ENCODE measurements around the gene TMEM200B. TPM values are rescaled to one million over a fixed set of nuclear protein-coding genes. Genes with fewer than 3 reads are reported as not detected.

The TMEM200B gene
- total and polyA plus RNA-seq, 2 donors (not counting 1 experiment from before 2014, with no cell fraction given), result not detected

DNA sequence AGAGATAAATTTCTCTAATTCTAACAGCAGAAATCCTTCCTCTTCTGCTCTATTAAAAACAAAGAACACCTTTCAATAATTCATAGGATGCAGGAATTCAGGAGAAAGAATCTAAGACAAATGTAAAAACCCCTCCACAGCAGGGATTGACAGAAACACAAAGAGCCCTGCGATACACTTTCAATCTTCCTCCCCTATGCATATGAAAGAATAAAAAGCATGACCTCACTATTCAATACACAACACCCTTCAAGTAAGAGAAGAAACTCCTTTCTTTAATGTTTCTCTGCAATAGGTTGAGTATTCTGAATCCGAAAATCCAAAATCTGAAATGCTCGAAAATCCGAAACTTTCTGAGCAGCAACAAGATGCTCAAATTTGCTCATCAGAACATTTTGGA, 40.9 kb upstream of the TMEM200B start:
- DNase-seq, result no peak
- WGBS (ENCODE audit: insufficient coverage), result 100% methylated on average over 1 of the region's 4 CpGs
- no peaks in the 10 kb centered on the region for H3K9me3 Mint-ChIP-seq (ENCODE audit: insufficient read depth)
- H3K4me1 Mint-ChIP-seq, result peaks cover 18% of the 10 kb centered on the region
- intact Hi-C loops (cut with micrococcal nuclease), result no loop called here
- H4K20me1 ChIP-seq (ENCODE audit: control insufficient read depth, insufficient read depth, low read length, poor library complexity, severe bottlenecking), result peaks cover 92% of the 10 kb centered on the region
- H3K4me1 ChIP-seq (ENCODE audit: control insufficient read depth in 2 of 2, insufficient read depth in 2 of 2, low read length in 2 of 2), result peaks cover 0 to under 1% of the 10 kb centered on the region in 2 donors
- no peak overlapping the region for H3K4me3 ChIP-seq (ENCODE audit: control extremely low read depth in 1 of 5, extremely low read depth in 1 of 5, insufficient read depth in 1 of 5, low read depth in 2 of 5, low read length in 4 of 5)
- no peak overlapping the region for H3K27ac Mint-ChIP-seq
- H3K79me2 ChIP-seq (ENCODE audit: control insufficient read depth, insufficient read depth, low read length), result peaks cover 86% of the 10 kb centered on the region
- H3K27me3 Mint-ChIP-seq, result no peaks in the 10 kb centered on the region
- H3K4me2 ChIP-seq (replicated peaks; ENCODE audit: low read depth, low read length, poor library complexity, severe bottlenecking), result no peak overlapping the region
- ChIA-PET POLR2A (no interaction called here), CTCF (no interaction called here)
- ATAC-seq (ENCODE audit: low read depth), result no peak
- peaks cover 27 to 56% of the 10 kb centered on the region in 2 experiments for H3K36me3 ChIP-seq (replicated peaks in 1 of 2; ENCODE audit: control extremely low read depth in 1 of 2, control insufficient read depth in 1 of 2, extremely low read depth in 1 of 2, insufficient read depth in 2 of 2, low read length in 1 of 2)
- H3K9ac ChIP-seq (ENCODE audit: low read length), result no peak overlapping the region
- no peak overlapping the region for H3K27ac ChIP-seq (ENCODE audit: low read length in 2 of 2)
- no peak for TF ChIP-seq EZH2 (IDR thresholded peaks at IDR 0.05; ENCODE audit: borderline replicate concordance, insufficient read depth, low read depth, low read length, poor library complexity, severe bottlenecking)
- H2AFZ ChIP-seq (ENCODE audit: insufficient read depth, low read depth, low read length, poor library complexity, severe bottlenecking), result no peak overlapping the region
- H3K27me3 ChIP-seq (replicated peaks in 1 of 4; ENCODE audit: control extremely low read depth in 1 of 4, control insufficient read depth in 3 of 4, insufficient read depth in 4 of 4, low read length in 3 of 4), result no peaks in the 10 kb centered on the region
- H3K4me3 Mint-ChIP-seq, result no peak overlapping the region
- H3K9me3 ChIP-seq (ENCODE audit: control extremely low read depth in 1 of 3, control insufficient read depth in 2 of 3, insufficient read depth in 1 of 3, low read length in 2 of 3), result no peaks in the 10 kb centered on the region

DNA sequence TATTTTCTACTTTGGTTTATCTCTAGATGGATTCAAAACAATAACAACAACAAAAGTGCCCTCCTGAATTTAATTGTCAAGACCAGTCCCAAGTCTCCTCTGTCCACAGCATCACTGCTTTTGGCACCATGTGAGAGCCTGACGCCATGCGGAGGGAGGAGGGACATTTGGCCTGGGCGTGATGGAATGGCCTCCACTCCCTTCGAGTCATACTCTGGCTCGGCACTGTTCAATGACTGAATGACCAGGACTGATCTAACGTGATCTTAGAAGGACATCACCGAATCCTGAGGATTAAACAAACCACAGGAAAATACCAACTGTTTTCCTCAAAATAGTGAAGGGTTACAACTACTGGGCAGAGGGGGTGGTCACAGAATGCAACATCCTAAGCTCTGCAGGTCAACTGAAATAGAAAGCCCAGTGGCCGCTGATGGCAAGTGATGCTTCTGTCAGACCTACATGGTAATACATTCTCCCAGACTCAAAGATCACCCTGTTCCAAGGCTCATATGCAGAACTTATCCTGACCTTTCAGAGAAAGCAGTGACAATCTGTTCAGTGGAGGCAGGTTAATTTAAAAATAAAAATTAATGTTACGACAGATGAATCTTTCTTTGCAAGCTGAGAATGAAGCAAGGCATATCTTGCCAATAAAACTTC, 38.9 kb upstream of the TMEM200B start:
- intact Hi-C loops (cut with micrococcal nuclease), result no loop called here
- Mint-ChIP-seq H3K27me3 (no peaks in the 10 kb centered on the region), H3K4me1 (peaks cover 9% of the 10 kb centered on the region), H3K4me3 (no peak overlapping the region), H3K27ac (no peak overlapping the region), H3K9me3 (ENCODE audit: insufficient read depth) (no peaks in the 10 kb centered on the region)
- Histone ChIP-seq H3K36me3 (replicated peaks in 1 of 2; ENCODE audit: control extremely low read depth in 1 of 2, control insufficient read depth in 1 of 2, extremely low read depth in 1 of 2, insufficient read depth in 2 of 2, low read length in 1 of 2) (peaks cover 28 to 61% of the 10 kb centered on the region in 2 experiments), H3K27ac (ENCODE audit: low read length in 2 of 2) (no peak overlapping the region), H3K9me3 (ENCODE audit: control extremely low read depth in 1 of 3, control insufficient read depth in 2 of 3, insufficient read depth in 1 of 3, low read length in 2 of 3) (no peaks in the 10 kb centered on the region), H4K20me1 (ENCODE audit: control insufficient read depth, insufficient read depth, low read length, poor library complexity, severe bottlenecking) (peaks cover 88% of the 10 kb centered on the region), H3K79me2 (ENCODE audit: control insufficient read depth, insufficient read depth, low read length) (peaks cover 77% of the 10 kb centered on the region), H3K4me3 (ENCODE audit: control extremely low read depth in 1 of 5, extremely low read depth in 1 of 5, insufficient read depth in 1 of 5, low read depth in 2 of 5, low read length in 4 of 5) (no peak overlapping the region), H3K4me2 (replicated peaks; ENCODE audit: low read depth, low read length, poor library complexity, severe bottlenecking) (no peak overlapping the region), H3K9ac (ENCODE audit: low read length) (no peak overlapping the region), H2AFZ (ENCODE audit: insufficient read depth, low read depth, low read length, poor library complexity, severe bottlenecking) (no peak overlapping the region), H3K27me3 (replicated peaks in 1 of 4; ENCODE audit: control extremely low read depth in 1 of 4, control insufficient read depth in 3 of 4, insufficient read depth in 4 of 4, low read length in 3 of 4) (no peaks in the 10 kb centered on the region), H3K4me1 (ENCODE audit: control insufficient read depth in 2 of 2, insufficient read depth in 2 of 2, low read length in 2 of 2) (no peaks in the 10 kb centered on the region)
- WGBS (ENCODE audit: insufficient coverage), result 100% methylated on average over 2 of the region's 9 CpGs
- CTCF ChIA-PET, result no interaction called here
- DNase-seq (no peak), ATAC-seq (ENCODE audit: low read depth) (no peak)
- POLR2A ChIA-PET, result no interaction called here
- TF ChIP-seq, protein P1, sequence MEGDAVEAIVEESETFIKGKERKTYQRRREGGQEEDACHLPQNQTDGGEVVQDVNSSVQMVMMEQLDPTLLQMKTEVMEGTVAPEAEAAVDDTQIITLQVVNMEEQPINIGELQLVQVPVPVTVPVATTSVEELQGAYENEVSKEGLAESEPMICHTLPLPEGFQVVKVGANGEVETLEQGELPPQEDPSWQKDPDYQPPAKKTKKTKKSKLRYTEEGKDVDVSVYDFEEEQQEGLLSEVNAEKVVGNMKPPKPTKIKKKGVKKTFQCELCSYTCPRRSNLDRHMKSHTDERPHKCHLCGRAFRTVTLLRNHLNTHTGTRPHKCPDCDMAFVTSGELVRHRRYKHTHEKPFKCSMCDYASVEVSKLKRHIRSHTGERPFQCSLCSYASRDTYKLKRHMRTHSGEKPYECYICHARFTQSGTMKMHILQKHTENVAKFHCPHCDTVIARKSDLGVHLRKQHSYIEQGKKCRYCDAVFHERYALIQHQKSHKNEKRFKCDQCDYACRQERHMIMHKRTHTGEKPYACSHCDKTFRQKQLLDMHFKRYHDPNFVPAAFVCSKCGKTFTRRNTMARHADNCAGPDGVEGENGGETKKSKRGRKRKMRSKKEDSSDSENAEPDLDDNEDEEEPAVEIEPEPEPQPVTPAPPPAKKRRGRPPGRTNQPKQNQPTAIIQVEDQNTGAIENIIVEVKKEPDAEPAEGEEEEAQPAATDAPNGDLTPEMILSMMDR (IDR thresholded peaks at IDR 0.05), result no peak
- TF ChIP-seq EZH2 (IDR thresholded peaks at IDR 0.05; ENCODE audit: borderline replicate concordance, insufficient read depth, low read depth, low read length, poor library complexity, severe bottlenecking), result no peak

Measured in B cell (primary cell).